ENCODE measurements around the gene LGALS7B.
A peak's percentile ranks its signal among the peaks of the same experiment; 100 is the strongest.
"Not testable (repeated sequence)": the region's sequence is repeated elsewhere in the genome, so short reads cannot be mapped to it uniquely, and the experiment has no call there.

The LGALS7B gene

GRCh38 chr19:38819231-38819920 is 30.4 kb downstream of the LGALS7B start:
- DNase-seq (ENCODE audit: low read depth in 3 of 3), result no peak

- not testable (repeated sequence) for DNase-seq (ENCODE audit: low read depth in 3 of 3)
These were observed 32.3 kb downstream of the LGALS7B start for GRCh38 chr19:38821230-38821825.

- not testable (repeated sequence) for DNase-seq (ENCODE audit: low read depth in 3 of 3)
These were observed 36.9 kb downstream of the LGALS7B start for GRCh38 chr19:38825936-38826335.

- DNase-seq (ENCODE audit: low read depth in 3 of 3), result no peak
These were observed 38.0 kb downstream of the LGALS7B start for GRCh38 chr19:38826856-38827551.

GRCh38 chr19:38829203-38829602 is 40.2 kb downstream of the LGALS7B start:
- DNase-seq (ENCODE audit: low read depth in 3 of 3), result not testable (repeated sequence)

GRCh38 chr19:38830039-38830733 is 41.2 kb downstream of the LGALS7B start:
- DNase-seq (ENCODE audit: low read depth in 3 of 3), result no peak

GRCh38 chr19:38831142-38831605 is 42.2 kb downstream of the LGALS7B start:
- DNase-seq (ENCODE audit: low read depth in 3 of 3), result no peak

- DNase-seq (ENCODE audit: low read depth in 3 of 3), result no peak
These were observed 44.1 kb downstream of the LGALS7B start for GRCh38 chr19:38833092-38833425.

- DNase-seq (ENCODE audit: low read depth in 3 of 3), result no peak
These were observed 45.1 kb downstream of the LGALS7B start for GRCh38 chr19:38834104-38834490.

GRCh38 chr19:38834590-38834989 is 45.6 kb downstream of the LGALS7B start:
- DNase-seq (ENCODE audit: low read depth in 3 of 3), result no peak

GRCh38 chr19:38836159-38836982 is 47.4 kb downstream of the LGALS7B start:
- DNase-seq (ENCODE audit: low read depth in 3 of 3), result no peak

GRCh38 chr19:38836983-38837626 is 48.1 kb downstream of the LGALS7B start:
- no peak for DNase-seq (ENCODE audit: low read depth in 3 of 3)

GRCh38 chr19:38837656-38838121 is 48.7 kb downstream of the LGALS7B start:
- DNase-seq (ENCODE audit: low read depth in 3 of 3), result no peak

GRCh38 chr19:38838208-38838985 is 49.4 kb downstream of the LGALS7B start:
- peak in 2 of 3 donors; percentile 52 to 69 for DNase-seq (ENCODE audit: low read depth in 3 of 3)

- no peak for DNase-seq (ENCODE audit: low read depth in 3 of 3)
These were observed 50.2 kb downstream of the LGALS7B start for GRCh38 chr19:38838986-38839761.

- DNase-seq (ENCODE audit: low read depth in 3 of 3), result no peak
These were observed 51.0 kb downstream of the LGALS7B start for GRCh38 chr19:38839816-38840582.

- DNase-seq (ENCODE audit: low read depth in 3 of 3), result no peak
These were observed 51.6 kb downstream of the LGALS7B start for GRCh38 chr19:38840583-38840968.
